HEK293 (cell line): Measurements from ENCODE around the gene TRIM24.

ENCODE experiments used
- CTCF ChIP-seq: fragments of 450-650 bp; formaldehyde crosslinking; IDR thresholded peaks from 2 replicates; pipeline ENCODE4 v1.5.1; 2016; ENCODE audit warnings: missing biosample characterization, missing genetic modification characterization
- REST ChIP-seq: fragments of 450-650 bp; formaldehyde crosslinking; IDR thresholded peaks from 2 replicates; pipeline ENCODE4 v1.5.1; 2016; ENCODE audit warnings: missing biosample characterization, missing genetic modification characterization
- YY1 ChIP-seq: fragments of 450-650 bp; formaldehyde crosslinking; IDR thresholded peaks from 2 replicates; pipeline ENCODE4 v1.5.1; 2018; ENCODE audit warnings: missing biosample characterization, missing genetic modification characterization
- YY2 ChIP-seq: fragments of 450-650 bp; formaldehyde crosslinking; IDR thresholded peaks from 2 replicates; pipeline ENCODE4 v1.5.1; 2016; ENCODE audit warnings: missing biosample characterization, missing genetic modification characterization
- ZBTB10 ChIP-seq: fragments of 450-650 bp; formaldehyde crosslinking; IDR thresholded peaks from 2 replicates; pipeline ENCODE4 v1.5.1; 2016; ENCODE audit warnings: missing biosample characterization, missing genetic modification characterization
- ZFP3 ChIP-seq: fragments of 450-650 bp; formaldehyde crosslinking; IDR thresholded peaks from 2 replicates; pipeline ENCODE4 v1.5.1; 2016; ENCODE audit warnings: low read depth, missing biosample characterization, missing genetic modification characterization
- ZNF169 ChIP-seq: fragments of 450-650 bp; formaldehyde crosslinking; IDR thresholded peaks from 2 replicates; pipeline ENCODE4 v1.5.1; 2016; ENCODE audit warnings: missing biosample characterization, missing genetic modification characterization
- ZNF280C ChIP-seq: fragments of 450-650 bp; formaldehyde crosslinking; IDR thresholded peaks from 2 replicates; pipeline ENCODE4 v1.5.1; 2016; ENCODE audit warnings: missing biosample characterization, missing genetic modification characterization
- ZNF350 ChIP-seq: fragments of 450-650 bp; formaldehyde crosslinking; IDR thresholded peaks from 2 replicates; pipeline ENCODE4 v1.5.0; 2017; ENCODE audit warnings: missing biosample characterization, mild to moderate bottlenecking, missing genetic modification characterization
- ZNF398 ChIP-seq: fragments of 450-650 bp; formaldehyde crosslinking; IDR thresholded peaks from 2 replicates; pipeline ENCODE4 v1.5.1; 2017; ENCODE audit warnings: missing biosample characterization, missing genetic modification characterization
- ZNF555 ChIP-seq: fragments of 450-650 bp; formaldehyde crosslinking; conservative IDR thresholded peaks from 2 replicates; pipeline ENCODE4 v1.5.1; 2017; ENCODE audit warnings: missing biosample characterization, mild to moderate bottlenecking, missing genetic modification characterization, inconsistent platforms

GRCh38 chr7:138436388-138436787, 23.7 kb upstream of the TRIM24 start:
- TF ChIP-seq CTCF (tag by site-specific recombination) (no peak), REST (tag by site-specific recombination) (no peak), ZNF169 (tag by site-specific recombination) (no peak), YY1 (tag by site-specific recombination) (no peak), ZNF350 (tag by site-specific recombination) (no peak), YY2 (tag by site-specific recombination) (no peak), ZNF280C (tag by site-specific recombination) (no peak), ZFP3 (no peak), ZNF398 (tag by site-specific recombination) (no peak), ZBTB10 (no peak), ZNF555 (no peak)
